Dedifferentiated amniotic fluid mesenchymal stem cell (primary cell): Measurements from ENCODE around the gene F8.
A peak's percentile ranks its signal among the peaks of the same experiment; 100 is the strongest.
"Not testable (repeated sequence)": the region's sequence is repeated elsewhere in the genome, so short reads cannot be mapped to it uniquely, and the experiment has no call there.

Experiments used
- DNase-seq: peaks from one replicate; pipeline ENCODE4 v3.0.0-alpha.2; 2016; ENCODE audit errors: extremely low spot score

Gene F8

GRCh38 chrX:155031657-155032056, 9.1 kb upstream of the F8 start:
- DNase-seq: no peak

GRCh38 chrX:155028877-155029291, 6.4 kb upstream of the F8 start:
- no peak for DNase-seq

GRCh38 chrX:155028129-155028528, 5.6 kb upstream of the F8 start:
- no peak for DNase-seq

- DNase-seq: peak; percentile 56
Observed at GRCh38 chrX:155027509-155028066, 5.1 kb upstream of the F8 start.

GRCh38 chrX:155026727-155027508, 4.4 kb upstream of the F8 start, which contains the start of gene FUNDC2:
TSS of gene FUNDC2 (plus strand) at chrX:155026844. CDS start at chrX:155026939, 95 bp downstream.
- peak; percentile 75 for DNase-seq

GRCh38 chrX:155026420-155026726, 3.9 kb upstream of the F8 start:
- no peak for DNase-seq

GRCh38 chrX:155023907-155024833, 1.6 kb upstream of the F8 start:
- DNase-seq: no peak

- no peak for DNase-seq
Observed at GRCh38 chrX:155020591-155020990, 1.9 kb downstream of the F8 start.

- no peak for DNase-seq
Observed at GRCh38 chrX:155009994-155010472, 12.5 kb downstream of the F8 start.

- DNase-seq: not testable (repeated sequence)
Observed at GRCh38 chrX:155008578-155008977, 13.9 kb downstream of the F8 start.

- DNase-seq: not testable (repeated sequence)
Observed at GRCh38 chrX:155006913-155007671, 15.4 kb downstream of the F8 start.

GRCh38 chrX:155006379-155006778, 16.1 kb downstream of the F8 start:
- DNase-seq: not testable (repeated sequence)

- no peak for DNase-seq
Observed at GRCh38 chrX:155005190-155005589, 17.3 kb downstream of the F8 start.

- DNase-seq: no peak
Observed at GRCh38 chrX:155001873-155002272, 20.6 kb downstream of the F8 start.

GRCh38 chrX:155000841-155001240, 21.7 kb downstream of the F8 start:
- no peak for DNase-seq

GRCh38 chrX:154998204-154998880, 24.2 kb downstream of the F8 start:
- no peak for DNase-seq

GRCh38 chrX:154991476-154991875, 31.0 kb downstream of the F8 start:
- DNase-seq: no peak

GRCh38 chrX:154991039-154991438, 31.5 kb downstream of the F8 start:
- DNase-seq: no peak

GRCh38 chrX:154990496-154990895, 32.0 kb downstream of the F8 start:
- no peak for DNase-seq

- DNase-seq: no peak
Observed at GRCh38 chrX:154988719-154989118, 33.8 kb downstream of the F8 start.

GRCh38 chrX:154987940-154988339, 34.6 kb downstream of the F8 start:
- no peak for DNase-seq
